Measurements from ENCODE around the gene PARL.

GRCh38 chr3:183862610-183863009, 22.1 kb downstream of the PARL start:
- TF ChIP-seq EP300 (IDR thresholded peaks at IDR 0.05; ENCODE audit: low read depth in 2 of 2, low read length in 2 of 2) (no peak), EP300 (CRISPR knock-in tag; IDR thresholded peaks at IDR 0.05; ENCODE audit: borderline replicate concordance) (no peak), ZNF432 (CRISPR knock-in tag; IDR thresholded peaks at IDR 0.05; ENCODE audit: borderline replicate concordance) (no peak), NCOA2 (CRISPR knock-in tag; IDR thresholded peaks at IDR 0.05) (no peak), TRIM22 (IDR thresholded peaks at IDR 0.05) (no peak)

Measured in HepG2 (cell line).